ENCODE measurements around the gene CST3.

The CST3 gene

GRCh38 chr20:23641936-23642751 lies 4.4 kb upstream of the CST3 start:
- H3K27ac ChIP-seq, result no peak overlapping the region
- TF ChIP-seq CTCF (IDR thresholded peaks at IDR 0.05) (no peak), ZFX (IDR thresholded peaks at IDR 0.05; ENCODE audit: borderline replicate concordance) (no peak)

GRCh38 chr20:23640671-23641667 lies 3.2 kb upstream of the CST3 start:
- H3K27ac ChIP-seq, result no peak overlapping the region
- TF ChIP-seq CTCF (IDR thresholded peaks at IDR 0.05) (no peak), ZFX (IDR thresholded peaks at IDR 0.05; ENCODE audit: borderline replicate concordance) (no peak)

- TF ChIP-seq CTCF (IDR thresholded peaks at IDR 0.05) (no peak), ZFX (IDR thresholded peaks at IDR 0.05; ENCODE audit: borderline replicate concordance) (no peak)
- no peak overlapping the region for H3K27ac ChIP-seq
Measured at GRCh38 chr20:23640018-23640601, 2.4 kb upstream of the CST3 start.

GRCh38 chr20:23639490-23639958 lies 1.8 kb upstream of the CST3 start:
- no peak overlapping the region for H3K27ac ChIP-seq

GRCh38 chr20:23638309-23638708 lies 554 bp upstream of the CST3 start:
- TF ChIP-seq CTCF (IDR thresholded peaks at IDR 0.05) (no peak), ZFX (IDR thresholded peaks at IDR 0.05; ENCODE audit: borderline replicate concordance) (no peak)
- H3K27ac ChIP-seq, result no peak overlapping the region

More at GRCh38 chr20:23639490-23639958, 1.8 kb upstream of the CST3 start:
- TF ChIP-seq CTCF (IDR thresholded peaks at IDR 0.05) (no peak), ZFX (IDR thresholded peaks at IDR 0.05; ENCODE audit: borderline replicate concordance) (no peak)

GRCh38 chr20:23636908-23637281 lies 860 bp downstream of the CST3 start:
- peak overlapping the region; percentile 71 for H3K27ac ChIP-seq
- TF ChIP-seq CTCF (IDR thresholded peaks at IDR 0.05), result no peak
- no peak for TF ChIP-seq ZFX (IDR thresholded peaks at IDR 0.05; ENCODE audit: borderline replicate concordance)

All from 22Rv1 (cell line).